ENCODE data around the gene RXRB. TPM values are rescaled to one million over a fixed set of nuclear protein-coding genes. Genes with fewer than 3 reads are reported as not detected.

The RXRB gene
- total and polyA plus RNA-seq, 2 donors (not counting 1 experiment from before 2014, with no cell fraction given): 88.3 to 99.9 TPM

GRCh38 chr6:33161354-33162331 lies 38.8 kb downstream of the RXRB start:
- peak; percentile 93 for TF ChIP-seq CTCF (IDR thresholded peaks at IDR 0.05)
- no peak for TF ChIP-seq EZH2 (IDR thresholded peaks at IDR 0.05; ENCODE audit: borderline replicate concordance, insufficient read depth, low read depth, low read length, poor library complexity, severe bottlenecking)
- ChIA-PET POLR2A (interaction anchor here (0.6 to 1.5 kb wide), 3 partner anchors 87 to 217 kb away, joined by 3 to 5 read pairs (median 3); no protein-coding TSS in a partner anchor), CTCF (interaction anchor here (0.6 to 4.5 kb wide), 24 partner anchors 11 to 163 kb away, joined by 3 to 80 read pairs (median 3); partner anchors contain the start of genes RGL2 and RING1)
- Histone ChIP-seq H3K4me2 (replicated peaks; ENCODE audit: low read depth, low read length, poor library complexity, severe bottlenecking) (peak overlapping the region; percentile 91), H3K9ac (ENCODE audit: low read length) (peak overlapping the region; percentile 66), H3K27me3 (replicated peaks in 1 of 4; ENCODE audit: control extremely low read depth in 1 of 4, control insufficient read depth in 3 of 4, insufficient read depth in 4 of 4, low read length in 3 of 4) (peaks cover 0 to 3% (median 0%) of the 10 kb centered on the region in 4 experiments), H3K4me1 (ENCODE audit: control insufficient read depth in 2 of 2, insufficient read depth in 2 of 2, low read length in 2 of 2) (peaks cover 7 to 18% of the 10 kb centered on the region in 2 donors), H4K20me1 (ENCODE audit: control insufficient read depth, insufficient read depth, low read length, poor library complexity, severe bottlenecking) (no peaks in the 10 kb centered on the region), H3K27ac (ENCODE audit: low read length in 2 of 2) (peak overlapping the region in 1 of 2 donors; percentile 29), H3K36me3 (replicated peaks in 1 of 2; ENCODE audit: control extremely low read depth in 1 of 2, control insufficient read depth in 1 of 2, extremely low read depth in 1 of 2, insufficient read depth in 2 of 2, low read length in 1 of 2) (no peaks in the 10 kb centered on the region), H3K79me2 (ENCODE audit: control insufficient read depth, insufficient read depth, low read length) (no peaks in the 10 kb centered on the region), H2AFZ (ENCODE audit: insufficient read depth, low read depth, low read length, poor library complexity, severe bottlenecking) (peak overlapping the region; percentile 87), H3K4me3 (ENCODE audit: control extremely low read depth in 1 of 5, extremely low read depth in 1 of 5, insufficient read depth in 1 of 5, low read depth in 2 of 5, low read length in 4 of 5) (peak overlapping the region in 4 of 5 experiments; percentile 52 to 68 (median 62)), H3K9me3 (ENCODE audit: control extremely low read depth in 1 of 3, control insufficient read depth in 2 of 3, insufficient read depth in 1 of 3, low read length in 2 of 3) (no peaks in the 10 kb centered on the region)
- 5% methylated on average over 53 of the region's 58 CpGs for WGBS (ENCODE audit: insufficient coverage)
- Mint-ChIP-seq H3K27me3 (peaks cover 16% of the 10 kb centered on the region), H3K27ac (peak overlapping the region; percentile 78), H3K4me3 (peak overlapping the region; percentile 95), H3K4me1 (peaks cover 17% of the 10 kb centered on the region), H3K9me3 (ENCODE audit: insufficient read depth) (no peaks in the 10 kb centered on the region)
- ATAC-seq (ENCODE audit: low read depth) (peak; percentile 97), DNase-seq (peak; percentile 87)
- intact Hi-C loops (cut with micrococcal nuclease): loop anchor here (1.0 kb wide), 2 partner anchors 36 to 87 kb away; no protein-coding TSS in a partner anchor

Data from B cell (primary cell).